Keratinocyte (primary cell): Measurements from ENCODE around the gene ZNF202.

ENCODE experiments used
- CTCF ChIP-seq, 3 experiments: IDR thresholded peaks in 1 of 3; conservative IDR thresholded peaks in 1 of 3; optimal IDR thresholded peaks in 1 of 3; 2 replicates in 2 of 3; 3 replicates in 1 of 3; pipeline versions ENCODE3 to v1.5.1; 2011; ENCODE audit warnings: low read length in 3 of 3, mild to moderate bottlenecking in 3 of 3, moderate library complexity in 2 of 3, control low read depth in 1 of 3, inconsistent platforms in 1 of 3; ENCODE audit not compliant: insufficient read depth in 2 of 3; ENCODE audit errors: extremely low read depth in 1 of 3
- EZH2 ChIP-seq: IDR thresholded peaks from one replicate; pipeline ENCODE4 v1.6.1; 2012; ENCODE audit warnings: inconsistent platforms, mild to moderate bottlenecking, low read length, moderate library complexity

GRCh38 chr11:123696183-123696582 lies 45.3 kb downstream of the ZNF202 start:
- TF ChIP-seq CTCF (optimal IDR thresholded peaks at IDR 0.05 in 1 of 3, IDR thresholded peaks at IDR 0.05 in 1 of 3, conservative IDR thresholded peaks at IDR 0.05 in 1 of 3; ENCODE audit: extremely low read depth in 1 of 3, insufficient read depth in 2 of 3, low read length in 3 of 3) (peak in 1 of 3 experiments; percentile 11), EZH2 (no peak)
